ENCODE results near the gene CADM4.
A peak's percentile ranks its signal among the peaks of the same experiment; 100 is the strongest.

The CADM4 gene

GRCh38 chr19:43574424-43575155, 65.1 kb downstream of the CADM4 start:
- H4K20me1 ChIP-seq (ENCODE audit: control insufficient read depth, insufficient read depth, low read depth, low read length), result no peaks in the 10 kb centered on the region
- H3K9me2 ChIP-seq (replicated peaks; ENCODE audit: control insufficient read depth, low read length), result no peaks in the 10 kb centered on the region
- H3K4me2 ChIP-seq (ENCODE audit: low read length), result peak overlapping the region; percentile 88
- H3K9me3 ChIP-seq (ENCODE audit: control insufficient read depth, insufficient read depth, low read length), result no peaks in the 10 kb centered on the region
- TF ChIP-seq EZH2phosphoT487 (IDR thresholded peaks at IDR 0.05; ENCODE audit: borderline replicate concordance, low read length), result no peak
- TF ChIP-seq CTCF (IDR thresholded peaks at IDR 0.05; ENCODE audit: low read depth, low read length, poor library complexity, severe bottlenecking), result no peak
- H3K79me2 ChIP-seq (ENCODE audit: control insufficient read depth, low read length), result peaks cover 35% of the 10 kb centered on the region
- H3F3A ChIP-seq (ENCODE audit: control insufficient read depth, insufficient read depth), result no peaks in the 10 kb centered on the region
- H3K27me3 ChIP-seq (ENCODE audit: control insufficient read depth, low read length), result peaks cover 8% of the 10 kb centered on the region; the same call in 1 of the 2 replicates
- H3K36me3 ChIP-seq (ENCODE audit: control insufficient read depth, low read length), result peaks cover 17% of the 10 kb centered on the region
- H3K27ac ChIP-seq (ENCODE audit: low read depth, low read length), result peak overlapping the region; percentile 22
- peaks cover 14% of the 10 kb centered on the region for H3K4me1 ChIP-seq (ENCODE audit: control insufficient read depth, low read length)
- H3K4me3 ChIP-seq (ENCODE audit: low read length), result peak overlapping the region; percentile 88
